ENCODE data around the gene GRK5.

- TF ChIP-seq CTCF (IDR thresholded peaks at IDR 0.05), result no peak
- TF ChIP-seq POLR2A (IDR thresholded peaks at IDR 0.05), result no peak
These were observed 202.5 kb downstream of the GRK5 start for GRCh38 chr10:119409906-119410305.

Data from Peyer's patch (tissue), 4 donors.